GDM1 (cell line): Measurements from ENCODE around the gene SPATA25.
A peak's percentile ranks its signal among the peaks of the same experiment; 100 is the strongest.
"Not testable (repeated sequence)": the region's sequence is repeated elsewhere in the genome, so short reads cannot be mapped to it uniquely, and the experiment has no call there.

Experiments used
- DNase-seq: peaks from one replicate; lab custom pipeline; 2025; lab: John Stamatoyannopoulos, UW

The SPATA25 gene

DNA sequence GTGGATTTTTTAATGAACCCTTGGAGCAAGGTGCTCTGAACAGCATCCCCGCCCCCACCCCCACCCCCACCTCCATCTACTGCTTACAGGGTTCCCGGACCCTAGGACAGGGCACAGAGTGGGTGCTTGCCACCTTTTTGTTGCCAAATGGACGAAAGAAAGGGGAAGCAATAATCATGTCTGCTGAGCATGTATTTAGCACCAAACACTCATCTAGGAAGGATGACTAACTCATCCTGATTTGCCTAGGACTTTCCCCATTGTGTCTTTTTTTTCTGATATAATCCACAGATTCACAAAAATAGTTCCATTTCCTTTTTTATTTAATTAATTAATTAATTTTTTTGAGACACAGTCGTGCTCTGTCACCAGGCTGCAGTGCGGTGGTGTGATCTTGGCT lies 25.7 kb upstream of the SPATA25 start:
- DNase-seq, result no peak

DNA sequence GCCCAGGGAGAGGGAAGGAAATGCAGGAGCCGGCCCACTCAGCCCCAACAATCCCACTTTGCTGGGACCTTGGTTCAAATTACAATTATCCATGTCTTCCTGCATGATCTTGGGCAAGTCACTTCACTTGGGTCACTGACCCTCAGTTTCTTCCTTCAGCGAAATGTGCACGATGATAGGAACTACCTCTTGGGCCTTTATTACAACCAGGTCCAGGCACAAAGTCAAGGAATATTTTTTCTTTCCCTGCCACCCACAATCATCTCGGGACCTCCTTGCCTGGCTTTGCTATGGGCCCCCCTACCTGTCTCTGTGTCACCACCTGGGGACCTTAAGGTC lies 24.9 kb upstream of the SPATA25 start:
- no peak for DNase-seq

DNA sequence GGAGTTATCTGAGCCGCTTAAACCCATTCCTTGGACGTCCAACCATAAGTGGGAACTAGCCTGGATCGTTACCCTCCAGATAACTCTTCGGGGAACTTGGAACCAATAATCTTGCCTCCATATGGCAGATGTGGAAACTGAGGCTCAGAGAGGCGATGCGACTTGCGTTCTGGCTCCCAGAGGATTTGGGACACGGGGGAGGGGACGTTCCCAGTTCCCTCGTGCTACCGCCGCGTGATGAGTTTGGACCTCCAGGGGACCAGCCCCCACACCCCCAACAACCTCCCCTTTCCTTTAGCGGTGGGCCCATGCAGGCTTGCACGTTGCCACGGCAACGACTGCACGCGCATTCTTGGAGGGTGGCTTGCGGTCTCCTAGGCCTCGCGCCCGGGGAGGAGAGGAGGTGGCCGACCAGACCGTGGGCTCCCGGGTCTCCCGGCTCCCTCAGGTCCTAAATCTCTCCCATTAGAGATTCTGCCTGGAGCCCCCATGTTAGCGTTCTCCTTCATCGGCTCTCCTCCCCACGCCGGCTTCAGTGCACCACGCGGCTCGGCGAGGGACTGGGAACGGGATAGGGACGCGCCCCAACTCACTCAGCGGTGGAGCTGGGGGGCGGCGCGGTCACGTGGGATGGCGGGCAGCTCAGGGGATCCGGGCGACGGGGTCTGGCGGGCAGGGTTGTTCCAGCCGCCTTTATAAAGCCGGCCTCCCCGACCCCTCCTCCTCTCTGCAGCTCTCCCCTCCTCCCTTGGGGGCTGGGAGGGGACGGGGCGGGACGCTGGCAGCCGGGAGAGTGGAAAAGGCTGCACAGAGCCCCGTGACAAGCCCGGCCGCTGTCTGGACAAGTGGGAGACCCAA lies 24.3 kb upstream of the SPATA25 start, which contains the start of gene PLTP:
PLTP (minus strand) TSS at position 670 of the 858 bp plus-strand sequence. CDS start 703 bp downstream, outside the sequence.
- DNase-seq, result peak; percentile 55

DNA sequence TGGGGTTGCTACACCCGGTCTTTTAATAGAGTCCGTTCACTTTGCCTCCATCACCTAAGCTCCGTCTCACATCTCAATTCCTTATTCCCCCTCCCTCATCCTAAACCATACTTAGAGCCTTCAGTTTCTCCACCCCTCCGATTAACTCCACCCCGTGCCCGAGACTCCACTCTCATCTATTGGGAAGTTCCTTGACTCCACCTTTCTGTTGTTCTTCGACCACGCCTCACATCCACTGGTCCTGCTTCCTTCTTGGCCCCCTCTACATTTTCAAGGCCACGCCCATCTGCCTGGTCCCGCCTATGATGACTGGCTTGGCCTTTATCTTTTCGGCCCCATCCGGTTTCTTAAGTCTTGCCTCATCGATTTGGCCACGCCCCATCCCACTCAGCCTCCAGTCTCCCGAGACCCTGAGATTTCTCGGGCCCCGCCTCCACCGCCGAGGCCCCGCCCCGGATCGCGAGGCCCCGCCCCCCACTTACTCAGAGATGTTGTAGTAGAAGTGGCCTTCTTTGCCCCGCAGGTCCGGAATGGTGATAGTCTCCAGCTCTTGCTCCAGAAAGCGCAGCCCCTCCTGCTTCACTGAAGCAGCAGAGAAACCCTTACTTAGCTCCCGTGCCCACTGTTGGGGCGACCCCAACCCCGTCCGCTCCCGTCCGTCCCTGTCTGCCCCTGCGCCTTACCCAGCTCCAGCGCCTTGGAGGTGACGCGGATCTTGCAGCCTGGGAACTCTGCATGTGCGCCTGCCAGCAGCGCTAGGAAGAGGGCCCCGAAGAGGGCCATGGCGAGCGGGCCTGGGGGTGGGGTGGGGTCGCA lies 23.5 kb upstream of the SPATA25 start:
- DNase-seq, result peak; percentile 100

DNA sequence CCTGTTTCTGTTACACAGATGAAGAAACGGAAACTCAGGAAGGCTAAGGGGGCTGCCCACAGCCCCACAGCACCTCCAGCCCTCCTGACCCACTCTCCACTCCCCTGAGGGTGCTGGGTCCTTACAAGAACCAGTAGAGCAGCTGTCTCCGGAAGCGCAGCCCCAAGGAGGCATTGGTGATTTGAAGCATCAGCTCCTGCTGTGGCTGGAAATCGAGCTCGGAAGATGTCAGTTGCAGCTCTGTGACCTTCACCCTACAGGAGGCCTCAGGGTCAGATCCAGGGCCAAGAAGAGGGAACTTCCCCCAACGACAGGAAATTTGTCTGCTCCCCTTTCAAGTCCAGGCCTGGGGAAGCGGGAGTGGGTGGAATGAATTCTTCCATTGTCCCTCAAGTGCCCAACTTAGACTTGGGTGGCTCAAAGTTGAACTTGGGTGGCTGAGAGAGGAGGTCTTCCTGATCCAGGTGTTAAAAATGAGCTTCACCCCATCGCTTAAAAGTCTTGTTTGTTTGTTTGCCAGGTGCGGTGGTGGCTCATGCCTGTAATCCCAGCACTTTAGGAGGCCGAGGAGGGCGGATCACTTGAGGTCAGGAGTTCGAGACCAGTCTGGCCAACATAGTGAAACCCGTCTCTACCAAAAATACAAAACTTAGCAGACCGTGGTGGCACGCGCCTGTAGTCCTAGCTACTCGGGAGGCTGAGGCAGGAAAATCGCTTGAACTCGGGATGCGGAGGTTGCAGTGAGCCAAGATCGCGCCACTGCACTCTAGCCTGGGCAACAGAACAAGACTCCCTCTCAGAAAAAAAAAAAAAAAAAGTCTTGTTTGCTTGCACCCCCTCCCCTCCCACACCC lies 22.6 kb upstream of the SPATA25 start:
- DNase-seq, result no peak

DNA sequence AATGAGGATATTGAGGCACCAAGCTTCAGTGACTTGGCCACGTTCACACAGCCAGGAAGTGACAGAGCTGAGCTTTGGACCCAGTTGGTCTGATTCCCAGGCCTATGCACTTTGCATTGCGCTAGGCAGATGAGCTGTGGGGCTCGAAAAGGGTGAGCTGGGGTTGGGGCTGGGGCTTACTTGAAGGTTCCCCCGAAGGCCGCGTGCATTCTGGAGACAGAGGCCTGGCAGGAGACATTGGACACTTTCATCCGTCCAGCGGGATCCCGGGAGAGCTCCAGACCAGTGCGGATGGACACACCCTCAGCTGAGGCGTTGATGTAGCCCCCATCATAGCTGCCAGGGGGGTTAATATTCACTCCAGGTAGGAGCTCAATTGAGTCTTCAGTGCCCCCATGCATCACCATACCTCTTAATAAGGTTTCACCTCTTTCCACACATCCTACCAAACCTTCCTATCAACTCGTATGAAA lies 21.9 kb upstream of the SPATA25 start:
- no peak for DNase-seq

DNA sequence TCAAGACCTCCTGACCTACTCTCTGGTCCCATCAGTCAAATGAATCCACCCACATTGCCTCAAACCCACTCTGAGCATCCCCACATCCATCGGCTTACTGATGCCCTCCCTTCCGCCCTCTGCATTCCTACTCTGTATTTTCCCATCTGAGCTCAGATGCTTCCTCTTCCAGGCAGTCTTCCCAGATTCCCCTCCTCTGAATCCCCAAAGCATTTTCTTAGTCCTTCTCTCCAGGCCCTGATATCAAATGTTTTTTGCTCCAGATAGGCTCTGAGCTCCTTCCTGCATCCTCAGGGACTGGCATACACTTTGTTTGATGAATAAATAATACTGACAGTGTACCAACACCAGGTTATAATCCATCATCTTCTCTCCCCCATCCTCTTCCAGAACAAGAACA lies 20.7 kb upstream of the SPATA25 start:
- DNase-seq, result no peak

DNA sequence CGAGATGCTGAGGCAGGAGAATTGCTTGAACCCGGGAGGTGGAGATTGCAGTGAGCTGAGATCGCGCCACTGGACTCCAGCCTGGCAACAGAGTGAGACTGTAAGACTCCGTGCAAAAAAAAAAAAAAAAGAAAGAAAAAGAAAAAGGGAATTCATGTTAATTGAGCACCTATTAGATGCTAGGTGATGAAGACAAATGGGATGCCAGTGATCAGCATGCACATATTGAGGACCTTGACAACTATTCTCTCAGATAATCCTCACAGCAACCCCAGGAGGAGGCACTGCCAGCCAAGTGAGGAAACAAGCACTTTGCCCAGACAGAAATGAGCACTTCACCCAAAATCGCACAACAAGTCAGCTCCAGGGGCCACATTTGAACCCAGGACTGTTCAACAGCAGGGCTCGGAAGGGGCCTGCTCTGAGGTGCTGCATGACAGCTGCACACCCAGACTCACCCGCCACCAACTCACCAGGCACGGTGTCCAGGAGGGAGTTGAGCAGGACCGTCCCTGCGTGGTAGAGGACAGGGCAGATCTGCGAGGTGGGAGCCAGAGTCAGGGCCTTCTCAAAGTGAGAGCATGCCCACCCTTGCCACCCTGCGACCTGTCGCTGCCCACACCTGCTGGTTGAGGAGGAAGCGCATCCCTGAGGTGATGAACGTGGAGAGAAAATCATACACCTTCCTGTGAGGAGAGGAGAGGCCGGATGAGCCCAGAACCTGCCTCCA lies 20.0 kb upstream of the SPATA25 start:
- DNase-seq, result no peak

DNA sequence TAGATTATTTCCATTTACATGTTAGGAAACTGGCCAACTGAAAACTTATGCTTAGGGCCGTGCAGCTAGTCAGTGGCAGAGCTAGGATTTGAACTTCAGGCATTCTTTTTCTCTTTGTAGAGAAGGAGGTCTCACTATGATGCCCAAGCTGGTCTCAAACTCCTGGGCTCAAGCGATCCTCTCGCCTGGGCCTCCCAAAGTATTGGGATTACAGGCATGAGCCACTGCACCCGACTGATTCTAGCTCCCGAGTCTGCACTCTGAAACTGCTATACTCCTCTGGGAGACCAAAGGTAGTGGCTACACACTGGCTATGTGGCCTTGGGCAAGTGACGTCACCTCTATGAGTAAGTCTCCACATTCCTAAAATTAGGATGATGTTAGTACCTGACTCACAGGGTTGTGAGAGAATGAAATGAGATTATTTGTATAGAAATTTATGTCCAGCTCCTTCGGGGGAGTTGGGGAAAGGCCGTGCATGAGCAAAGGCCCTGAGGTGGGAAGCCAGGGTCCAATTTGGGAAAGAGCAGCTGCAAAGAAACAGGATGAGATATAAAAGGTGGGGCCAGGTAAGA lies 18.2 kb upstream of the SPATA25 start:
- DNase-seq, result no peak

DNA sequence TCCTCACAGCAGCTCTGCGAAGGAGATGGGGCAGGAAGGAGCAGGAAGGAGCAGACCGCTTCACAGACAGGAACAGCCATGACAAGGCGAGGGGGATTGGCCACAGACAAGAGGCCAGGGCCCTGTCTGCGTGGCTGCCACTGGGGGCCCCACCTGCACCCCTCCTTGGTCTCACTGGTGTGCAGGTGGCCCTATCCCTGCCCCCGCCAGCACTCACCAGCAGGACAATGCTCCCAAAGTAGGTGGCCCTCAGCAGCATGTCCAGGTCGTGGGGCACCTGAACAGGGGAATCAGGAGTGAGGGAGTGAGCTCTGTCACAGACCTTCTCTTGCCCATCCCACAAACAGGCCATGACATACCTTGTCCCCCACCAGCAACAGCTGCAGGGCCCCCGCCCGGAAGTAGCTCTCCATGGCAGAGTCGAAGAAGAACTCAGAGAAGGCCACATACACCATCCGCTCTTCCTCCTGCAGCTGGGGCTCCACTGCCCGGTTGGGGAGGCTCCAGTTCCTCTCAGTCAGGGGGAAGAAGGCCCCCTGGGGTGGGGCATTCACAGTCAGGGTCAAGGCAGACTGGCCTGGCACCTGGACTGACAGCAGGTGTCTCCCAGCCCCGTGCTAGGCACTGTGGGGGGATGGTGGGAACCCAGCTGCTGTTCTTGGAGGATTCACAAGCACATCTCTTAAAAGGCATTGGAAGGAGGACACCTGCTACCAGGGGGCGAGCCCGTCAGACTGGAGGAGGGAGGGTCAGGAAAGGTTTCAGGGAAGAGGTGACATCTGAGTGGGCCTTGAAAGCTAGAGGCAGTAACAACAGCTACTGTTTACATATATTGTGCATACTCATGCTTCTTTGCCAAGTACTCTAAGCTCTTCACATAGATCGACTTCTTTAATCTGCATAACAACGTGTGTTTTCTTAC lies 17.4 kb upstream of the SPATA25 start:
- no peak for DNase-seq

DNA sequence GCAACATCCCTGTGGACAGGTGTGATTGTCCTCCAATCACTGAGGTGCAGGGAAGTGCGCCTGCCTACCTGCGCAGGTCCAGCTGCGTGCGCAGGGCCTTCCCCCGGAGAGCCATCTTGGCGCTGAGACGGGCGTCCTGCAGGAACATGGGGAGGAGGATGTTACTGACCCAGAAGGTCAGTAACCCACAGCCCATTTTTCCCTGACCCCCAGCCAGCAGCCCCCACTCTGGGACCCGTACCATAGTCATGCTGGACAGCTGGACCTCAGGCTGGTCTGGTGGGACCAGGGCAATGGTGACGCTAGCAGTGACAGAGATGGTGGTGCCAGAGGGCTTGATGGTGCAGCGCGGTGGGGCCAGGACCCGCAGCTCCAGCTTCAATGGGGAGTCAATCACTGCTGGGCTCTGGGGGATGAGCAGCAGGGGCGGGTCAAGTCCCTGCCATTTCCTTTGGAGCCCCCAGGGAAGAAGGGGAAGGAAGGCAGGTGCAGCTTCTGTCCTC lies 14.8 kb upstream of the SPATA25 start:
- DNase-seq, result no peak

DNA sequence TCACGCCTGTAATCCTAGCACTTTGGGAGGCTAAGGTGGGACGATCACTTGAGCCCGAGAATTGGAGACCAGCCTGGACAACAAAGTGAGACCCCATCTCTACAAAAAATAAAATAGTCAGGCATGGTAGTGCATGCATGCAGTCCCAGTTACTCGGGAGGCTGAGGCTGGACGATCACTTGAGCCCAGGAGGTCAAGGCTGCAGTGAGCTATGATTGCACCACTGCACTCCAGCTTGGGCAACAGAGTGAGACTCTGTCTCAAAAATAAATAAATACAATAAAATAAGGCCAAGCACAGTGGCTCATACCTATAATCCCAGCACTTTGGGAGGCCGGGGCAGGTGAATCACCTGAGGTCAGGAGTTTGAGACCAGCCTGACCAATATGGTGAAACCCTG lies 13.9 kb upstream of the SPATA25 start:
- not testable (repeated sequence) for DNase-seq

DNA sequence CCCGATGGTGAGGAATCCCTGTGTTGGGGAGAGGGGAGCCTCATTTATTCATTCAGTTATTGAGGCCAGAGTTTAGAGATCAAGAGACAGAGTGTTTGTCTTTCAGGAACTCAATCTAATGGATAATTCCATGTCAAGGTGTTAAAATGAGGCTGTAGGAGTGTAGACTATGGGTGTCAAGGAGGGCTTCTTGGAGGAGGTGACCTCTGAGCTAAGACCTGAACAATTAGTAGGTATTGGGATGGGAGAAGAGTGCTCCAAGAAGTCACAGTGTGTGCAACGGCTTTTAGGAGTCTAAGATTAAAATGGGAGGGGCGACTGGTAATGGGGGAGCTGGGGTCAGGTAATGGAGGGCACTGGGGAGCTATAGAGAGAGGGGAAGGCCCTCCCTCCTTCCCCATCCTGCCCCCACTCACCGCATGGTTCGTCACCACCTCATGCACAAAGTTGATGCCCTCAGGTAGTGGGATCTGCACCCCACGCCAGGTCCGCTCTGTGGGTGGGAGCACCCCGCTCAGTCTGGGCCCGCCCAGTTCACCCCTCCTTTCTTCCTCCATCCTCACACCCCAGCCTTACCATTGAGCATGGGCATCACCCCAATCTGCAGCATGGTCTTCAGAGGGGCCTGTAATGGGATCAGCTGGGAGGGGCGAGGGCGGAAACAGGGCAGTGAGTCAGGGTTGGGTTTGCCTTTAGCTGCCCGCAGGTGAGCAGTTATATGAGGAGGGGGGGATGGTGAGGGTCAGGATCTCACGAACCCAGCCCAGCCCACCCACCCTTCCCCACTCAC lies 11.8 kb upstream of the SPATA25 start:
- no peak for DNase-seq

DNA sequence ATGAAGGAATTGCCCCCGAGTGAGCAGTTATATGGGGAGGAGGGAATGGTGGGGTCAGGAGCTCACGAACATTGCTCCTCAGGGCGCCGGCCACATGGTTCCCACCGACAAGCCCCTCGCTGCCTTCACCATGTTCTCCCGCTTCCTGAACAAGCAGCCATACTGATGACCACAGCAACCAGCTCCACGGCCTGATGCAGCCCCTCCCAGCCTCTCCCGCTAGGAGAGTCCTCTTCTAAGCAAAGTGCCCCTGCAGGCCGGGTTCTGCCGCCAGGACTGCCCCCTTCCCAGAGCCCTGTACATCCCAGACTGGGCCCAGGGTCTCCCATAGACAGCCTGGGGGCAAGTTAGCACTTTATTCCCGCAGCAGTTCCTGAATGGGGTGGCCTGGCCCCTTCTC lies 10.9 kb upstream of the SPATA25 start:
- DNase-seq, result no peak

DNA sequence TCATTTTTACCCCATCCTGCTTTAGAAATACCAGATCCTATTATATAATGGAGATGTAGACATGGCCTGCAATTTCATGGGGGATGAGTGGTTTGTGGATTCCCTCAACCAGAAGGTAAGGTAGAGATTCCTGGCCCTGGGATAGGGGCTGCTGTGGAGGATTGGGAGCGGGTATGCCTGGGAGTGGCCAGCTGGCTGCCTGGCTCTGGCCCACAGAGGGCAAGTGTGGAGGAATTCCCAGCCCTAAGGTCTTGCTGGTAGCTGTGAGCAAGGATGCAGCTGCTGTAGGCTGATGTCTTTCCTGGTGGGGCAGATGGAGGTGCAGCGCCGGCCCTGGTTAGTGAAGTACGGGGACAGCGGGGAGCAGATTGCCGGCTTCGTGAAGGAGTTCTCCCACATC lies 10.3 kb upstream of the SPATA25 start:
- no peak for DNase-seq

DNA sequence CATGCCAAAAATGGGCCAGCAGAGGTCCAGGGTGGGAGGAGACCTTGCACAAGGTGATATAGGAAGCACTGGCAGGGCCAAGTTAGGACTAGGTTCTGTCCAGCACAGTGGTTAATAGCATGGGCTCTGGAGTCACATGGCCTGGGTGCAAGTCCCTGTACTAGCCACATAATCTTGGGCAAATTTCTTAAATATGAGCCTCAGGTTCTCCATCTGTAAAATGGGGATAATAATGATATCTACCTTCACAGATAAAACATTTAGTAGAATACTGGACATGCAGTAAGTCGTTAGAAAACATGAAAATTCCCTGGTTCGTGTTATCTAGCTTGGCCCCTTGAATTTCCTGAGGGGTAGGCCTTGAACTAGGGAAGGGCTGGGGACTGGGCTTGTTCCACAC lies 9.9 kb upstream of the SPATA25 start:
- DNase-seq, result no peak

DNA sequence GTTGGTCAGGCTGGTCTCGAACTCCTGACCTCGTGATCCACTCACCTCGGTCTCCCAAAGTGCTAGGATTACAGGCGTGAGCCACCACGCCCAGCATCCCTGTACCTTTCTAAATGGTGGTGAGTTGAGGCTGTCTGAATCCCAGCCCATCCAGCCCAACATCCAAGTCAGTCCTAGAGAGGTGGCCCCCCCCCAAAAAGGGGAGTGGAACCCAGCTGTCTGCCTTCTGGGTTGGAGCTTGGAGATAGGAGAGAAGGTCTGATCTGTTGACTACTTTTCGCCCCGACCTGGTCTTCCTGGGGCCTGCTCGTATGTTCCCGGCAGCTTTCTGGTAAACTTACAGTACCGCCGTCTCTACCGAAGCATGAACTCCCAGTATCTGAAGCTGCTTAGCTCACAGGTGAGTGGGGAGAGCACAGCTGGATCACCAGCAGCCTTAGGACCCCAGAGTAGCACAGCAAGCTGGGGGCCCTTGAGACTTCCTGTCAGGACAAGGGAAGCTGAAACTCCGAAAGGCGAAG lies 9.3 kb upstream of the SPATA25 start:
- DNase-seq, result no peak

DNA sequence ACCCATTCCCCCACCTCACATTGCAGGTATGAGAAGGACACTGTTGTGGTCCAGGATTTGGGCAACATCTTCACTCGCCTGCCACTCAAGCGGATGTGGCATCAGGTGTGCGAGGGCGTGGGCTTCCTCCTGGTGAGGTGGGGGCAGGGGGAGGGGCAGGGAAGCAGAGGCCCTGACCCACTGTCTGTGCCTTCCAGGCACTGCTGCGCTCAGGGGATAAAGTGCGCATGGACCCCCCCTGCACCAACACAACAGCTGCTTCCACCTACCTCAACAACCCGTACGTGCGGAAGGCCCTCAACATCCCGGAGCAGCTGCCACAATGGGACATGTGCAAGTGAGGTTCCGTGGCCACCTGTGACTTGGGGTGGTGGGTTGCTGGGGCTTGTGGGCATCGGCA lies 7.4 kb upstream of the SPATA25 start:
- DNase-seq, result no peak

DNA sequence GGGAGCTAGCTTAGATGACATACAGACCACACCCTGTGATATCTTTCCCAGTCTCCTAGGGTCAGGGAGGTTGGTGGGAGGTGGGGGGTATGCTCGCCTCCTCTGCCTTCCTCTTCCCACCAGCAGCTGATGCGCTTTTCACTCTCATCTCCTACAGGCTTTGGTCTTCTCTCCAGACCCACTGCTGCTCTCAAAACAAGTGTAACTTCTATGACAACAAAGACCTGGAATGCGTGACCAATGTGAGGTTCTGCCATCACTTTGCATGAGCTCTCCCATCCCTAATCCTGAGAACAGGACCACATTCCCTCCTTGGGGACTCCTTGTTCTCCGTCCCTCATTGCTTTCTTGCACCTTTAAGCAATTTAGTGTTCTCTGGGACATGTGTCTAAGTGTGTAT lies 6.4 kb upstream of the SPATA25 start:
- no peak for DNase-seq
